Measurements from ENCODE around the gene PLPPR1.
A peak's percentile ranks its signal among the peaks of the same experiment; 100 is the strongest.

The PLPPR1 gene

DNA sequence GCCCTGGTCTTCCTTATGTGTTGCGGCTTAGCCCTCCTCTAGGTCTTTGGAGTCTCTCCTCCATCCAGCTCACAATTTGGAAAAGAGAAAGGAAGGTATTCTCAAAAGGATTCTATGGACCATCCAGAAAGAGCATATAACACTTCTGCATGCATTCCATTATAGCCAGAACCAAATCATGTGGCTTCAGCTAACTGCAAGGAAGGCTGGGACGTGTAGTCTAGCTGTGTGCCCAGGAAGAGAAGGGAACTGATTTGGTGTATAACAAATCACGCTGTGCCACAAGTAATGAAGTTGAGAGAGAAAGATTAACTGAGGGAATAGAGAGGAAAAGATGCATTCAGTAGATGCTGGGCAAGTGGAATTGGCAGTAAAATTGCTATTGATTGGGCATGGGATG lies 43.7 kb downstream of the PLPPR1 start:
- no peaks in the 10 kb centered on the region for H3K36me3 Mint-ChIP-seq (ENCODE audit: low read depth)
- no peaks in the 10 kb centered on the region for H3K9me3 Mint-ChIP-seq
- no peak for DNase-seq
- no peaks in the 10 kb centered on the region for H3K27me3 Mint-ChIP-seq
- no peak overlapping the region for H3K4me3 Mint-ChIP-seq
- H3K4me1 Mint-ChIP-seq (ENCODE audit: low read depth) = no peaks in the 10 kb centered on the region
- H3K27ac Mint-ChIP-seq = no peak overlapping the region

DNA sequence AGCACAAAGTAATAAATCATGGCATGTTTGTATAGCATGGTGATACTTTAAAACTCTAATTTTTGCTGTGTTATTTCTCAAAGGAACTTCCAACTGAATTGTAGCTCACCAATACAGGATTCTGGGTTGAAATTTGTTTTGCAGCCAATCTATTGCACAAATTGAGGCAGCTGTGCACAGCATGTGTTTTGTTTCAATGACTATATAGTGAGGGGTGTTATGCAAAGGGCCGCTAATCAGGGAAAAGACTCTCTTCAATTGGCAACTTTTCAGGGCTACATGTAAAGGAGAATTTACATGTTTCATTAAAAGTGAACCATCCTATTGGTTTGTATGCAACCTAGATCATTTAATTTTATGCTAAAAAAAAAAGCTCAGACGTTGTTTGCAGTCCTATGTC lies 44.6 kb downstream of the PLPPR1 start:
- DNase-seq = no peak
- H3K4me1 Mint-ChIP-seq (ENCODE audit: low read depth) = no peaks in the 10 kb centered on the region
- no peak overlapping the region for H3K27ac Mint-ChIP-seq
- H3K36me3 Mint-ChIP-seq (ENCODE audit: low read depth) = no peaks in the 10 kb centered on the region
- no peak overlapping the region for H3K4me3 Mint-ChIP-seq
- H3K27me3 Mint-ChIP-seq = no peaks in the 10 kb centered on the region
- no peaks in the 10 kb centered on the region for H3K9me3 Mint-ChIP-seq

DNA sequence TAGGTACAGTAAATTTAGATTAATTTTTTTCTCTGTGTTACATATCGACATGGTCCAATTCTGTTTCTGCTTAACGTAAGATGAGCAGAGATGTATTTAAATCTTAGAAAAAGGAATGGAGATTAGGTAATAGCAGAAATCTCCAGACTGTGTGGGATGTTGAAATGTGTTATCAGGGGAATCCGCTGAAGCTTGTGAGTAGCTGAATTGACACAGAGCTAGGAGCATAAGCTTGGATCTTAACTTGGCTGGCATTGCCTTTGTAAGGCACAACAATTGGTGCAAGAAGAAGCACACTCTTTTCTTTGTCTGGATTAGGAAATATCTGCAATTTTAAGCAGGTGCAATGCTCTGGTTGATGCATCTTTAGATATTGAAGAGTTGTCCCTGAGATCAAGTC lies 53.1 kb downstream of the PLPPR1 start:
- H3K9me3 Mint-ChIP-seq = no peaks in the 10 kb centered on the region
- H3K27ac Mint-ChIP-seq = no peak overlapping the region
- no peak overlapping the region for H3K4me3 Mint-ChIP-seq
- H3K27me3 Mint-ChIP-seq = no peaks in the 10 kb centered on the region
- H3K36me3 Mint-ChIP-seq (ENCODE audit: low read depth) = no peaks in the 10 kb centered on the region
- H3K4me1 Mint-ChIP-seq (ENCODE audit: low read depth) = no peaks in the 10 kb centered on the region
- no peak for DNase-seq

DNA sequence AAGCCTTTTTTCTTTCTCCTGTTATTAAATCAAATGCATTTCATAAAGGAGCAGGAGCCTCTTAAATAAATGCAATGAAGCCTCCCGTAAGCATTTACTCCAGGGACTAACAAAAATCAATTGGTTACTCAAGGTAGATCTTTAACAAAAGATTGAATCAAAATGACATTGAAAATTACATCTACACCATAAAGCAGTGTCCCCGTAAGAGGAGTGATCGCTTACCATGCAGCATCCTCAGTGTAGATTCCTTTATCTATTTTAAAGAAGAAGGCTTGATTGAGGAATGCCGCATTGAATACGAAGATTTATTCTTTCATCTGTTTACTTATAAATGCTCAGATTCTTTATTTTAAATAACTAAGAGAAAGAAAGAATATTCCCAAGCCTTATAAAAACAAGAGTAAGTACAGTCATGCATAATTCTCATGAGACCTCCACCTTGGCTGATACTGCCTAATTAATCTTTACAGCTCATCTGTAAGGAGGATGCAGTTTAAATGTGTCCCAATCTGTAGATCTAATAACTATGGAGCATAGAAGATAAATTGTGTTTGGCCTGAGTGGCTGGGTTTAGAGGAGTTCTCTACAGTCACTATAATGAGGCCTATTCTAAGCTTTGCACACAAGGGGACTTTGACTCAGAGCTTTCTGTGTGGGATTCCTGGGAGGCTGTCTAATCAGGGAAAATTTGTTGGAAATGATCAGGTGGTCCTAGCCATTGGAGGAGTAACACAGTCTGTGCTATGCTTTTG lies 55.1 kb downstream of the PLPPR1 start:
- H3K27ac Mint-ChIP-seq = no peak overlapping the region
- H3K27me3 Mint-ChIP-seq = no peaks in the 10 kb centered on the region
- no peak overlapping the region for H3K4me3 Mint-ChIP-seq
- no peaks in the 10 kb centered on the region for H3K4me1 Mint-ChIP-seq (ENCODE audit: low read depth)
- H3K36me3 Mint-ChIP-seq (ENCODE audit: low read depth) = no peaks in the 10 kb centered on the region
- no peaks in the 10 kb centered on the region for H3K9me3 Mint-ChIP-seq
- DNase-seq = no peak

GRCh38 chr9:101087426-101087825 lies 58.9 kb downstream of the PLPPR1 start:
- Mint-ChIP-seq H3K4me1 (ENCODE audit: low read depth) (no peaks in the 10 kb centered on the region), H3K36me3 (ENCODE audit: low read depth) (no peaks in the 10 kb centered on the region), H3K4me3 (no peak overlapping the region), H3K27ac (no peak overlapping the region), H3K27me3 (no peaks in the 10 kb centered on the region), H3K9me3 (no peaks in the 10 kb centered on the region)
- no peak for DNase-seq

DNA sequence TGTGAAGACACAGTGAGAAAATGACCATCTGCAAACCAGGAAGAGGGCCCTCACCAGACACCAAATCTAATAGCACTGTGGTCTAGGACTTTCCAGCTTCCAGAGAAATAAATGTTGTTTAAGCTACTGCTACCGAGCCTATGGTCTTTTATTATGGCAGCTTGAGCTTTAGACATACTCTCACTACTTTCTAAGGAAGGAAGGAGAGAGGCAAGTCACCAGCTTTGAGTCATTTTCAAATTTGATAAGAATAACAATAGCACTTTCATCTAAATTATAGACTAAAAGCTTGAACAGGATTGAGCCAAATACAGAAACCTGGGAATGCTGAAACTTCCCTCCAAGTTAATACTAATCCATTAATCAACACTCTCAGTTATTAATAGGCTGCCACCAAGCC lies 64.4 kb downstream of the PLPPR1 start:
- H3K27me3 Mint-ChIP-seq = no peaks in the 10 kb centered on the region
- no peaks in the 10 kb centered on the region for H3K9me3 Mint-ChIP-seq
- DNase-seq = no peak
- H3K4me3 Mint-ChIP-seq = no peak overlapping the region
- H3K36me3 Mint-ChIP-seq (ENCODE audit: low read depth) = no peaks in the 10 kb centered on the region
- no peak overlapping the region for H3K27ac Mint-ChIP-seq
- no peaks in the 10 kb centered on the region for H3K4me1 Mint-ChIP-seq (ENCODE audit: low read depth)

DNA sequence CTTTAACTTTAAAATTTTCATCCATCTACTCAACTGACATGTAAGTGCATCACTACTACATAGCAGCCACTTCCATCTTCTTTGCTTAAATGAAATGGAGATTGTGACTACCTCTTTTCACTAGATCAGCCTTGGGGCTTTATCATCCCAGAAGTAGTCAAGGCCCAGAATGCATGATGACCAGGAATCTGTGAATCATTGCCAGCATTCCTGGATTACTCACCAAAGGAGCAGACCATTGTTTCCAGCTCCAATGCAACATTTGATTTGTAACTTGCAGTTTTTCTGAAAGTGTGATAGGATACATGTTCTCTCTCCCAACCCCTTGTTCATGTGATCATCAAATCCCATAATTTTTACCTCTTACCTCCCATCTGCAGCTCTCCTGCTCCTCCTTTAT lies 65.1 kb downstream of the PLPPR1 start:
- Mint-ChIP-seq H3K36me3 (ENCODE audit: low read depth) (no peaks in the 10 kb centered on the region), H3K4me3 (no peak overlapping the region), H3K4me1 (ENCODE audit: low read depth) (no peaks in the 10 kb centered on the region), H3K9me3 (no peaks in the 10 kb centered on the region), H3K27me3 (no peaks in the 10 kb centered on the region), H3K27ac (no peak overlapping the region)
- no peak for DNase-seq

GRCh38 chr9:101094686-101095085 lies 66.2 kb downstream of the PLPPR1 start:
- no peak for DNase-seq
- Mint-ChIP-seq H3K4me1 (ENCODE audit: low read depth) (no peaks in the 10 kb centered on the region), H3K36me3 (ENCODE audit: low read depth) (no peaks in the 10 kb centered on the region), H3K4me3 (no peak overlapping the region), H3K27me3 (no peaks in the 10 kb centered on the region), H3K27ac (no peak overlapping the region), H3K9me3 (no peaks in the 10 kb centered on the region)

DNA sequence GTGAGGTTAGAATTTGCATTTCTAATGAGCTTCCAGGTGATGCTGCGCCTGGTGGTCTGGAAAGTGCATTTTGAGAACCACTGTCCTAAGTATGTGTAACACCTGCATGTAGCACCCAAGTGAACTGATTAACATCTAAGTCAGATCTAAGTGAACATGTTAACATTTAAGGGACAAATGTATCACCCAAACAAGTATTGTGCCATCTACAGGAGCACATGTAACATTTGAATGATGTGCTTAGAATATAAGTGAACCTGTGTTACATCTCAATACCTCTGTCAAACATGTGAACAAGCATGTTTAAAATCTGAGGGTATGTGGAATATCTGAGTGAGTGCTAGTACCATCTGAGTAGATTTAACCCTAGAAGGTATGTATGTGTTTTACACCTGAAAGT lies 68.7 kb downstream of the PLPPR1 start:
- Mint-ChIP-seq H3K4me1 (ENCODE audit: low read depth) (no peaks in the 10 kb centered on the region), H3K27ac (no peak overlapping the region), H3K4me3 (no peak overlapping the region), H3K9me3 (no peaks in the 10 kb centered on the region), H3K27me3 (no peaks in the 10 kb centered on the region), H3K36me3 (ENCODE audit: low read depth) (no peaks in the 10 kb centered on the region)
- no peak for DNase-seq

DNA sequence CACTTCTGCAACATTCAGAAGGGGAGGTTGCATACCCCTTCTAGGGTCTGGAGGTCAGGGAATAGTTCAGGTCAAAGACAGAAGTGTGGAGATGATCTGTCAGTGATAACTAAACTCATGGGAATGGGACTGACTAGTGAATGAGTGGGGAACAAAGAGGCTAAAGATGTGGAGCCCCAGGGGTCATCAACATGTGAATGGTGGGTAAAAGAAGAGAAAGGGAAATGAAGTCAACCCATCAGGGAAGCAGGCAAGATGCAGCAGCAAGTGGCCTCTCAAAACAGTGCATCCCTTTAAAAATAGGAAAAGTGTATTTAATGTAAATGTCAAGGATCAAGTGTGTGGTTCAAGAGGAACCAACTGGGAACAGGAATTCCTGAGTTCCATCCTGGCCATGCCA lies 69.9 kb downstream of the PLPPR1 start:
- H3K27ac Mint-ChIP-seq = no peak overlapping the region
- no peaks in the 10 kb centered on the region for H3K9me3 Mint-ChIP-seq
- no peak for DNase-seq
- no peaks in the 10 kb centered on the region for H3K36me3 Mint-ChIP-seq (ENCODE audit: low read depth)
- H3K4me3 Mint-ChIP-seq = no peak overlapping the region
- no peaks in the 10 kb centered on the region for H3K27me3 Mint-ChIP-seq
- H3K4me1 Mint-ChIP-seq (ENCODE audit: low read depth) = no peaks in the 10 kb centered on the region

DNA sequence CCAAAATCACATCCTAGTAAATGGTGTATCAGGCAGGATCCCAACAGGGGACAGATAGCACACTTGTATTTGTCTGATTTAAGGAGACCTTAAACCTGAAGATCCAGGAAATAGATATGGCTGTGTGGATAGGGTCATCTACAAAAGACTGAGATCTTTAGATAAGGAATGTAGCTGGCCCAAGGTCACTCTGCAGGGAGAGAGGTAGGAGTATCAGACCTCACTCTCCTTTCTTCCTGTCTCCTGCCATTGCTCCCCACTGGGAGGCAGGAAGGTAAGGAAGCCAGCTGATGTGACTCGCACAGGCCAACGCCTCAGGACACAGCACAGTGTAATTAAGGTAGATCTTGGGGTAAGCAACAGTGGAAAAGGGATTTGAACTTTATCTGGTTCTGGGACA lies 85.8 kb downstream of the PLPPR1 start:
- Mint-ChIP-seq H3K4me1 (ENCODE audit: low read depth) (no peaks in the 10 kb centered on the region), H3K36me3 (ENCODE audit: low read depth) (no peaks in the 10 kb centered on the region), H3K27me3 (no peaks in the 10 kb centered on the region), H3K9me3 (peaks cover 2% of the 10 kb centered on the region), H3K27ac (no peak overlapping the region), H3K4me3 (no peak overlapping the region)
- DNase-seq = no peak

DNA sequence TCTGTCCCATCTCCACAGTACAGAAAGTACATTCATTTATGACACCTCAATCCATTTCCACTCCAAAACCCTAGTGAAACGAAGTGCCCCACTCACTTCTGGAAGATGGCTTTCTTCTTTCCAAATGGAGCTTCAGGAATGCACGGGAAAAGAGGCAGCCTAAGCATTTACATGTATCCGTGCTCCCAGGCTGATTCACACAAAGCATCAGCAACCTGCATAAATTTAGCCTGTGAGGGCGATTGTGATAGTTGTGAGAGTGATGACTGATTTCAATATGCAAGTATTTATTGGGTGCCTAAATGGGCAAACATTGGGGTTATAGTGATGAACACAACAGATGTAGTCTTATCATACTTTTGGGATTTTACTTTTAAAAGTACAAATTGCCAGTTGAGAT lies 86.6 kb downstream of the PLPPR1 start:
- H3K4me3 Mint-ChIP-seq = no peak overlapping the region
- no peaks in the 10 kb centered on the region for H3K9me3 Mint-ChIP-seq
- no peaks in the 10 kb centered on the region for H3K4me1 Mint-ChIP-seq (ENCODE audit: low read depth)
- no peaks in the 10 kb centered on the region for H3K27me3 Mint-ChIP-seq
- no peak for DNase-seq
- H3K36me3 Mint-ChIP-seq (ENCODE audit: low read depth) = no peaks in the 10 kb centered on the region
- no peak overlapping the region for H3K27ac Mint-ChIP-seq

DNA sequence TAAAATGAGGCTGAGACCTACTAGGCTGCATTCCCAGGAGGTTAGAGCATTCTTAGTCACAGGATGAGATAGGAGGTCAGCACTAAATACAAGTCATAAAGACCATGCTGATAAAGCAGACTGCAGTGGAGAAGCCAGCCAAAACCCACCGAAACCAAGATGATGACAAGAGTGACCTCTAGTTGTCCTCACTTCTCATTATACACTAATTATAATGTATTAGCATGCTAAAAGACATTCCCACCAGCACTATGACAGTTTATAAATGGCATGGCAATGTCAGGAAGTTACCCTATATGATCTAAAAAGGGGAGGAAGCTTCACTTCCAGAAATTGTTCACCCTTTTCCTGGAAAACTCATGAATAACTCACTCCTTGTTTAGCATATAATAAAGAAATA lies 88.6 kb downstream of the PLPPR1 start:
- H3K4me1 Mint-ChIP-seq (ENCODE audit: low read depth) = no peaks in the 10 kb centered on the region
- no peaks in the 10 kb centered on the region for H3K27me3 Mint-ChIP-seq

GRCh38 chr9:101119206-101119819 lies 90.8 kb downstream of the PLPPR1 start:
- H3K4me1 Mint-ChIP-seq (ENCODE audit: low read depth) = no peaks in the 10 kb centered on the region
- H3K27ac Mint-ChIP-seq = no peak overlapping the region
- peaks cover 7% of the 10 kb centered on the region for H3K9me3 Mint-ChIP-seq
- H3K4me3 Mint-ChIP-seq = no peak overlapping the region
- peak; percentile 26 for DNase-seq
- no peaks in the 10 kb centered on the region for H3K27me3 Mint-ChIP-seq
- no peaks in the 10 kb centered on the region for H3K36me3 Mint-ChIP-seq (ENCODE audit: low read depth)

More for the DNA sequence above, 88.6 kb downstream of the PLPPR1 start:
- no peak for DNase-seq
- Mint-ChIP-seq H3K9me3 (no peaks in the 10 kb centered on the region), H3K36me3 (ENCODE audit: low read depth) (no peaks in the 10 kb centered on the region), H3K27ac (no peak overlapping the region), H3K4me3 (no peak overlapping the region)

- Mint-ChIP-seq H3K9me3 (peaks cover 7% of the 10 kb centered on the region), H3K36me3 (ENCODE audit: low read depth) (no peaks in the 10 kb centered on the region), H3K27me3 (no peaks in the 10 kb centered on the region), H3K27ac (no peak overlapping the region), H3K4me3 (no peak overlapping the region), H3K4me1 (ENCODE audit: low read depth) (no peaks in the 10 kb centered on the region)
- no peak for DNase-seq
Measured at GRCh38 chr9:101121836-101122399, 93.4 kb downstream of the PLPPR1 start.
